H1 (cell line): ENCODE data around the gene DPH6. TPM values are rescaled to one million over a fixed set of nuclear protein-coding genes. Genes with fewer than 3 reads are reported as not detected.

Experiments
- JUN ChIP-seq: IDR thresholded peaks from 2 replicates; pipeline ENCODE4 v1.6.1; 2011; ENCODE audit warnings: low read depth, mild to moderate bottlenecking, improper control_type of control experiment, low read length
- TEAD4 ChIP-seq: IDR thresholded peaks from 2 replicates; pipeline ENCODE4 v1.6.1; 2012; ENCODE audit warnings: low read depth, low read length, inconsistent platforms, mixed read lengths
- polyA plus RNA-seq, 7 experiments: library from polyadenylated mRNA; depleted of rRNA in 3 of 7; stranded (reverse) in 5 of 7; unstranded in 2 of 7; fragments of >200 nt in 5 of 7; fragments of 200-250 nt in 2 of 7; gene quantifications; 1 replicate in 5 of 7; 2 replicates in 1 of 7; 4 replicates in 1 of 7; pipeline versions ENCODE4 v1.2.1 to v1.2.3, GENCODE V29; 2011 to 2013; ENCODE audit warnings: missing spikeins in 2 of 7, mixed read lengths in 2 of 7
- total RNA-seq: library from RNA; stranded (reverse); fragmentation: NEBNext Ultra II Directional; extraction: Animal tissue kit (Norgen Biotek cat#: 25700); gene quantifications from 2 replicates; pipeline ENCODE4 v1.2.1, GENCODE V29; 2021

The DPH6 gene
- total and polyA plus RNA-seq, 2 of the 8 experiments (the other 6 are each of a cell fraction or from before 2014, with no cell fraction given): 21.6 to 30.5 TPM

DNA sequence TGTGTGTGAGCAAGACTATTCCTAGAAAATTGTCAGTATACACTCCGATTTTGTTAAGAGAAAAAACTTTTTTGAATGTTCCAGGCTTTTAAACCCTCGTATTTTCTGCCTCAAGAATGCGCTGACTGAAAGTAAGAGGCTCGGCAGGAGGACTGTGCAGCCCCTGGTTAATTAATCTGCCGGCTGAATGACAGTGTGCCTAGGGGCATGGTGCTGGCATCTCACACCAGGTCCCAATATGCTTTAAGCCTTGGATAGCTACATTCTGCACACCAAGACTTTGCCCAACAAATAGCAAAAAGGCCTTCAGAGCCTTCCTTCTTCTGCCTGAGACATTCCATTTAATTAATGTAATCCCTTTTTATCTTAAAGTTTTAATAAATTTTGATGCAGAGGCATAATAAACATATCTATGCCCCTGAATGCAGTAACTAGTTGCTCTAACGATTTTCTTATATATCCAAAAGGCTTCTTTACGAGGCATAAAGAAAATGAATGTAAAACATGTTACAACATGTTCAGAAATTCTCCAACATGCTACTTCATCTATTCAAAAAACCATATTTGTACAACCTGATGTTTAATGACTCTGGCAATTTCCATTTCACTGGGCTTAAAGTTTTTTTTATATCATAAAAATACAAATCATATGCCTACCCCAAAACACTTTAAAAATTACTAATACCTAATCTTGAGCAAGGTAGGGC lies 37.9 kb downstream of the DPH6 start (continued):
- TF ChIP-seq TEAD4: no peak
- no peak for TF ChIP-seq JUN
